Endothelial cell of umbilical vein (primary cell): ENCODE results near the gene TTLL10. TPM values are rescaled to one million over a fixed set of nuclear protein-coding genes. Genes with fewer than 3 reads are reported as not detected.

Source experiments
- BruUV-seq: library from RNA; stranded (reverse); fragments of 400-500 nt; replicated peaks from 2 replicates; lab custom pipeline; 2021; lab: Mats Ljungman, UMichigan
- CTCF ChIA-PET: fragments of 300-600, 350-600 bp; sonication (Branson Sonifier 250); formaldehyde crosslinking; loops from one replicate; lab custom pipeline; 2021; ENCODE audit warnings: antibody characterized with exemption, inconsistent platforms; lab: Charles Lee
- POLR2A ChIA-PET: fragments of 300-600, 350-600 bp; sonication (Branson Sonifier 250); formaldehyde crosslinking; loops from one replicate; lab custom pipeline; 2021; ENCODE audit warnings: antibody characterized with exemption, inconsistent platforms; lab: Charles Lee
- DNase-seq: peaks from one replicate; pipeline ENCODE4 v3.0.0-alpha.2; 2011; ENCODE audit warnings: low read depth, low spot score
- FAIRE-seq: peaks from 2 replicates; lab custom pipeline; 2011; peaks lifted over from hg19 to GRCh38; lab: Jason Lieb, UNC
- H2AFZ ChIP-seq: 2 replicates; pipeline ENCODE4 v1.6.0; 2012; ENCODE audit warnings: low read depth, low read length, control low read depth, inconsistent platforms
- H3K27ac ChIP-seq: 2 replicates; pipeline ENCODE4 v1.5.1; 2011; ENCODE audit warnings: low read depth, mild to moderate bottlenecking, control low read depth, low read length, moderate library complexity; ENCODE audit not compliant: insufficient read depth
- H3K27me3 ChIP-seq, 2 experiments: 2 replicates each; pipeline versions ENCODE4 v1.6.0 to v1.6.1; 2011; ENCODE audit warnings: low read length in 2 of 2, mixed read lengths in 1 of 2; ENCODE audit not compliant: control insufficient read depth in 2 of 2, insufficient read depth in 2 of 2
- H3K36me3 ChIP-seq, 2 experiments: 2 replicates in 1 of 2; 3 replicates in 1 of 2; pipeline ENCODE4 v1.5.1; 2011; ENCODE audit warnings: low read length in 2 of 2, mild to moderate bottlenecking in 1 of 2, moderate library complexity in 1 of 2; ENCODE audit not compliant: control insufficient read depth in 2 of 2, insufficient read depth in 2 of 2; ENCODE audit errors: extremely low read depth in 1 of 2
- H3K4me1 ChIP-seq: 3 replicates; pipeline ENCODE4 v1.5.1; 2011; ENCODE audit warnings: mild to moderate bottlenecking, low read length; ENCODE audit not compliant: control insufficient read depth, insufficient read depth; ENCODE audit errors: extremely low read depth
- H3K4me2 ChIP-seq: 2 replicates; pipeline ENCODE4 v1.6.1; 2011; ENCODE audit warnings: low read length, control low read depth, mixed read lengths; ENCODE audit not compliant: insufficient read depth
- H3K4me3 ChIP-seq, 3 experiments: fragments of 200-600 bp in 1 of 3; sonication (generic), shearing (Covaris generic) in 1 of 3; replicated peaks in 1 of 3; 2 replicates each; pipeline ENCODE4 v1.5.1; 2011 to 2016; ENCODE audit warnings: control low read depth in 3 of 3, low read length in 3 of 3, mild to moderate bottlenecking in 2 of 3, inconsistent platforms in 1 of 3, low read depth in 1 of 3, moderate library complexity in 1 of 3; ENCODE audit not compliant: insufficient read depth in 1 of 3
- H3K79me2 ChIP-seq: 2 replicates; pipeline ENCODE4 v1.6.0; 2012; ENCODE audit warnings: low read length, inconsistent platforms; ENCODE audit not compliant: control insufficient read depth, insufficient read depth
- H3K9ac ChIP-seq: replicated peaks from 2 replicates; pipeline ENCODE3; 2011; ENCODE audit warnings: low read length, control low read depth; ENCODE audit not compliant: insufficient read depth; ENCODE audit errors: extremely low read depth
- H3K9me1 ChIP-seq: replicated peaks from 3 replicates; pipeline ENCODE4 v1.6.0; 2011; ENCODE audit warnings: mild to moderate bottlenecking, low read length; ENCODE audit not compliant: control insufficient read depth, insufficient read depth; ENCODE audit errors: extremely low read depth
- H3K9me3 ChIP-seq: replicated peaks from 2 replicates; pipeline ENCODE4 v1.5.1; 2012; ENCODE audit warnings: low read length, inconsistent platforms; ENCODE audit not compliant: control insufficient read depth, insufficient read depth
- H4K20me1 ChIP-seq: replicated peaks from 2 replicates; pipeline ENCODE3; 2011; ENCODE audit warnings: mild to moderate bottlenecking, low read length; ENCODE audit not compliant: control insufficient read depth, insufficient read depth; ENCODE audit errors: extremely low read depth
- CTCF ChIP-seq, 2 donors: IDR thresholded peaks; 1 replicate in 1 of 2; 2 replicates in 1 of 2; pipeline ENCODE4 v1.5.1; 2011; ENCODE audit warnings: low read length in 2 of 2, mild to moderate bottlenecking in 2 of 2, moderate library complexity in 2 of 2, control low read depth in 1 of 2, inconsistent platforms in 1 of 2, low read depth in 1 of 2; ENCODE audit not compliant: insufficient read depth in 1 of 2; ENCODE audit errors: extremely low read depth in 1 of 2
- EZH2 ChIP-seq: IDR thresholded peaks from 2 replicates; pipeline ENCODE4 v1.6.1; 2012; ENCODE audit warnings: borderline replicate concordance, low read depth, mild to moderate bottlenecking, moderate library complexity, low read length, inconsistent platforms; ENCODE audit not compliant: severe bottlenecking
- JUN ChIP-seq: IDR thresholded peaks from 2 replicates; pipeline ENCODE4 v1.6.1; 2011; ENCODE audit warnings: borderline replicate concordance, low read depth; ENCODE audit not compliant: insufficient read length, insufficient read depth
- MAX ChIP-seq: IDR thresholded peaks from 2 replicates; pipeline ENCODE4 v1.6.1; 2011; ENCODE audit not compliant: insufficient read depth, insufficient read length
- MYC ChIP-seq: IDR thresholded peaks from one replicate; pipeline ENCODE4 v1.6.1; 2011; ENCODE audit warnings: mild to moderate bottlenecking, low read depth, low read length
- POLR2A ChIP-seq: IDR thresholded peaks from 2 replicates; pipeline ENCODE4 v1.6.1; 2012; ENCODE audit warnings: low read depth, mild to moderate bottlenecking, control low read depth, low read length
- POLR2AphosphoS5 ChIP-seq: IDR thresholded peaks from 2 replicates; pipeline ENCODE4 v1.6.1; 2012; ENCODE audit warnings: low read depth, mild to moderate bottlenecking, control low read depth, low read length, moderate library complexity; ENCODE audit not compliant: insufficient read depth
- dilution Hi-C: fragments of 300-500 bp; cut with MboI; formaldehyde crosslinking; loops from one replicate; pipeline ENCODE4 v1.15.0; 2019; ENCODE audit warnings: low sequenced_read_pairs; ENCODE audit not compliant: extremely low pct_ligation_motif_present
- intact Hi-C: fragments of 100-400 bp; cut with micrococcal nuclease; formaldehyde crosslinking; loops from one replicate; pipeline ENCODE4 v1.10.0; 2022
- polyA plus RNA-seq, 4 experiments: library from polyadenylated mRNA; depleted of rRNA in 3 of 4; stranded (reverse) in 3 of 4; unstranded in 1 of 4; fragments of >200 nt; gene quantifications; 2 replicates each; pipeline versions ENCODE4 v1.2.1 to v1.2.3, GENCODE V29; 2011 to 2012; ENCODE audit warnings: missing spikeins in 1 of 4
- total RNA-seq: library from RNA; stranded (reverse); gene quantifications from 2 replicates; pipeline ENCODE4 v1.2.3, GENCODE V29; 2021

TTLL10 gene
- total and polyA plus RNA-seq, 2 donors (not counting 3 experiments of a cell fraction or from before 2014, with no cell fraction given), result not detected

GRCh38 chr1:1221887-1222574 is 48.4 kb downstream of the TTLL10 start:
- dilution Hi-C loops (no loop called here), intact Hi-C loops (no loop called here)
- POLR2A ChIA-PET, result no interaction called here
- FAIRE-seq (no peak), DNase-seq (no peak)
- Histone ChIP-seq H4K20me1 (no peaks in the 10 kb centered on the region), H3K36me3 (peaks cover 0 to 51% of the 10 kb centered on the region in 2 experiments), H3K79me2 (peaks cover 18% of the 10 kb centered on the region), H3K27me3 (no peaks in the 10 kb centered on the region), H3K4me3 (no peak overlapping the region), H3K9me1 (no peaks in the 10 kb centered on the region), H3K27ac (no peak overlapping the region), H3K9me3 (no peaks in the 10 kb centered on the region), H3K4me1 (no peaks in the 10 kb centered on the region), H3K4me2 (no peak overlapping the region), H2AFZ (no peak overlapping the region), H3K9ac (no peak overlapping the region)
- CTCF ChIA-PET, result no interaction called here
- BruUV-seq, result no TSS peak
- TF ChIP-seq CTCF (IDR thresholded peaks at IDR 0.05; ENCODE audit: extremely low read depth in 1 of 2, insufficient read depth in 1 of 2, low read depth in 1 of 2, low read length in 2 of 2) (no peak), MAX (no peak), EZH2 (no peak), JUN (no peak), POLR2AphosphoS5 (no peak), MYC (no peak), POLR2A (no peak)
